Smooth muscle cell of the brain vasculature (primary cell): Measurements from ENCODE around the gene TNPO3.
"Not testable (repeated sequence)": the region's sequence is repeated elsewhere in the genome, so short reads cannot be mapped to it uniquely, and the experiment has no call there.

ENCODE experiments used
- DNase-seq: peaks from one replicate; pipeline ENCODE4 v3.0.0-alpha.2; 2012; ENCODE audit warnings: low read depth, low spot score

Gene TNPO3

DNA sequence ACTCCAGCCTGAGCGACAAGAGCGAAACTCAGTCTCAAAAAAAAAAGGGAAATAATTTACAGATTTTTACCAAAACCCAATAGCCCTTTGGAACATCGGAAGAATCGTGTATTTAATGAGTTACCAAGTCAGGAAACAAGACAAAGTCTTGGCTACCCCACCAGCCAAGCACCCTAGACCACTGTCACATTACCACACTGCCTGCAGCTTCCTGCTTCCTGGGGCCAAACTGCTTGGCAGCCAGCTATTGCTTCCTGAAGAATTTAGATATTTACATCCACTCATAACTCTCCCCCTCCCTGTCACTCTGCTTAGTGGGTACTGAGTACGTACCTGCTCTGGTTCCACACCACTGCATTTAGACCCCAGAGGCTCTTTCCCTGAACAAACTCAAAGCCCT lies 14.1 kb upstream of the TNPO3 start:
- DNase-seq: no peak

DNA sequence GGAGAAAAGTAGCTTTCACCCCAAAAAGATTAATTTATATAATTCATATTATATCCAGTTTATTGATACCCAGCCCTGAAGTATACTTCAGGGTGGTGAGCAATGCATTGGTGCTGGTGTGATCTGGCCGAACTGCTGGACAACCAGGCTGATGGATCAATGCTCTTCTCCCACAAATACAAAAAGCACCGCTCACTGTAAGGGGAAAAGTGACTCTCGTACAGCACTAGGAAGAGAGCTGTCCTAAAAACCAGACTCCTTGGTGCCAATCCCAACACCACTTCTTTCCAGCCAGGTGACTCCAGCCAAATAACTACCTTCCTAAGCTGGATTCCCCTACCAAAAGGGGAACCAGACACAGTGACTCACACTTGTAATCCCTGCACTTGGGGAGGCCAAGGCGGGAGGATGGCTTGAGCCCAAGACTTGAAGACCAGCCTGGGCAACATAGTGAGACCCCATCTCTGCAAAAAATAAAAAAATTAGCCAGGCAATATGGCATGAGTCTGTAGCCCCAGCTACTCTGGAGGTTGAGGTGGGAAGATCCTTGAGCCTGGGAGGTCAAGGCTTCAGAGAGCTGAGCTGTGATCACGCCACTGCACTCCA lies 13.1 kb upstream of the TNPO3 start:
- no peak for DNase-seq

DNA sequence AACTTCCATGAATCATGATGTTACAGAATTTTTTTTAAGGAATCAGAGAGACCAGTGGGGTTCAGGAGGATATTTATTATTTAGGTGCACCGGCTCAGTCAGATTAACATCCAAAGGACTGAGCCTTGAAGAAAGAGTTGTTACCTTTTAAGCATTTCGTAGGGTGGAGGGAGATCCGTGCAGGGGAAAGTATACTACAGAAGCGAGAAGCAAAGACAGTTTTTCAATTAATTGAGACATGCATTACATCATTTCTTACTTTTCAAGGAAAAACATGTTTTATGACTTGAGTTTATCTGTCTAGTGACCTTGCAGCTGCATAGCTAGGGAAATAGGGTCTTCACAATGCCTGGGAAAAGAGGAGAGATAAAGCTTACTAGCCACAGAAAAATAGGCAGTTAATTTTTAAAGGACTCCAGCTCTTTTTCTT lies 12.2 kb upstream of the TNPO3 start:
- not testable (repeated sequence) for DNase-seq

DNA sequence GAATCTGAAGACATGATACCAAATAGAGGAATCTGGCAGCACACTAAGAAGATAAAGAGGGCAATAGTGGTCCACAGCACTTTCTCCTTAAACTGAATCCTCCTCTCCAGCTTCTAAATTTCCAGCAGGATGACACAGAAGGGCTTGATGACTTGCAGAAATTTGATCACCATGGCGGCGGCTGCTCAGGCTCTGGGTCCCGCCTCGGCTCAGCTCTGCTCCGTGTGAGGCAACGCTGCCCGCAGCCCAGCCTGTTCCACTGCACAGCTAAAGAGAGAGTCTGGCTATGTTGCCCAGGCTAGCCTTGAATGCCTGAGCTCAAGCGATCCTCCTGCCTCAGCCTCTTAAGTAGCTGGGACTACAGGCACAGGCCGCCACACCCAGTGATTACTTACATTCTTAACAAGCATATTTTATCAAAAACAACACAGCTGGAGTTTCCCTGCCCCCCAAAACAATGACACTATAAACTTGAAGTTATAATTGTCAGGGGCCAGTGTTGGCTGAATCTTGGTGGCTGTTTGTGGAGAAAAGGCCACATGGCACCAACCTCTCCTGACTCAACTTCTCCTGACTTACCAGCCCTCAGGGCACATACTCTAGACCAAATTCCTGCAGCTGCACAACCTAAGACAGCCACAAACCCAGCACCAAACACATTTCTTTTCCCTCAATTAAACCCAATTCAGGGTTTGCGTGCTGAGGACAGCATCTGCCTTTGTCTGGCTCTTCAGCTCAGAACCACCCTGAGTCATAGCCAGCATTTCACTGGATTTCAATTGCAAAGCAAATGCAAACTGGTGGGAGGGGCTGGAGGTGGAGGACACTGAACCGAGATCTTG lies 11.6 kb upstream of the TNPO3 start:
- DNase-seq: no peak

DNA sequence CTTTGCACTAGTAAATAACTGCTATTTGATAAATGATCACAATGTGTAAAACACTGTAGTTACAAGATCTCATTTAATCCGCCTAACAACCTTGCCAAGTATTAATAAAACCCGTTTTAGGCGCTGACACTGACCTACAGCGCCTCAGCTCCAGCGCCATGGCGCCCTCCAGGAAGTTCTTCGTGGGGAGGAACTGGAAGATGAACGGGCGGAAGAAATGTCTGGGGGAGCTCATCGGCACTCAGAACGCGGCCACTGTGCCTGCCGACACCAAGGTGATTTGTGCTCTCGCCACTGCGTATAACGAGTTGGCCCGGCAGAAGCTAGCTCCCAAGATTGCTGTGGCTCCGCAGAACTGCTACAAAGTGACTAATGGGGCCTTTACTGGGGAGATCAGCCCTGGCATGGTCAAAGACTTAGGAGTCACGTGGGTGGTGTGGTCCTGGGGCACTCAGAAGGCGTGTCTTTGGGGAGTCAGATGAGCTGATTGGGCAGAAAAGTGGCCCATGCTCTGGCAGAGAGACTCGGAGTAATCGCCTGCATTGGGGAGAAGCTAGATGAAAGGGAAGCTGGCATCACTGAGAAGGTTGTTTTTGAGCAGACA lies 1.1 kb upstream of the TNPO3 start:
- no peak for DNase-seq

DNA sequence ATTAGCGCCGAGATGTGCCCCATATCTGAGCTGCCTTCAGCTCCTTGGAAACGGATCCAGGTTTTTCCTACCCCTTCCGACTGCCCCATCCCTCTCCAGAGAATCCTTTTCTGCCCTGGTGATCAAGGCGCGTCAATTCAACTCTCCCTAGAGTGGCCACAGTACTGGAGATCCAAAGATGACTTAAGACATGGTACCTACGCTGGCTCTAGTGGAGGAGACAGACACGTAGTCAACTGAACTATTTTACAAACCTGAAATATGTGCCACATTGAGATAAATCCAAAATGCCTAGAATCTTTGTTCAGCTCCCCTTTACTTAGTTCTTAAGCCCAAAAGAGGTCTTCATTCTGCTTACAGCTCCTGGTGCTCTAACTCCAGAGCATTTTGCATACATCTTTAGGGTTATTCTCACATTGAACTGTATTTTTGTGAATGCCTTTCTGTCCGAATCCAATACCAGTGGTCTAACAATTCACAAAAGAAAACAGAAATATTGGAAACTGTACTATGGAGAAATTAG lies 444 bp upstream of the TNPO3 start:
- DNase-seq: no peak

DNA sequence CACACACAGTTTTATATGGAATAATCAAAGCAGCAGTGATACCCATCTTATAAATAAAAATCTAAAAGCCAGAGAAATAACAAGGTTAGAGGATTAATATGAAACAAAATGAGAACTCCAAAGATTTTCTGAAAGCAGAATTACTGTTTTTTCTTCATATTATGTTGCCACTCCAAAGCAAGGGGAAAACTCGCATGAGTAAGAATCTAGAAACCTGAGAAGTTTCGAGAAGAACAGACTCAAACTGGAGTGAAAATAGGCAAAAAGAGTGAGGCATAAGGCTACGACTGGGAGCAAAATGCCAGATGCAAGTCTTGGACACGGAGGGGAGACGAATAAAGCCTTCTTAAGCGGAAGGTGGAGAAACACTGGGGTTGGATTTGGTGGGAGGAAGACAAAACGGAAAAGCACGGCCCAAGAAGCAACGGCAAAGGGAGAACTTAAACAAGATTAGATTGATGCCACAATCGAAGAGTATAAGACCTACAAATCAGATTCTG lies 923 bp downstream of the TNPO3 start:
- DNase-seq: no peak

DNA sequence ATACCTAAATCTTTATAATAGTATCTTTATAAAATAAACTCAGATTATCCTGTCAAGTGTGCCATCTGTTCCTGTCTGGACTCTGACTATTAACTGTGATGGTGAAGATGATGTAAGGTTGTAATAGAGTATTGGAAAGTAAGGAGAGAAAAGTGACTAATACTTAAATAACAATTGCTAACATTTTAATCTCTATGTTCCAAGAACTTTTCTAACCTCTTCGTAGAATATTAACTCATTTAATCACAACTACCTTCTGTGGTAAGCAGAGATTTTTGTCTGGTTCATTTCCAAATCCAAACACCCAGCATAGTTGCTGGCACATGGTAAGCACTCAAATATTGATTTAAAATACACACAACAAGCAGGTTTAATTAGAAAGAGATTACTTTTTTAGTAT lies 2.5 kb downstream of the TNPO3 start:
- DNase-seq: no peak

DNA sequence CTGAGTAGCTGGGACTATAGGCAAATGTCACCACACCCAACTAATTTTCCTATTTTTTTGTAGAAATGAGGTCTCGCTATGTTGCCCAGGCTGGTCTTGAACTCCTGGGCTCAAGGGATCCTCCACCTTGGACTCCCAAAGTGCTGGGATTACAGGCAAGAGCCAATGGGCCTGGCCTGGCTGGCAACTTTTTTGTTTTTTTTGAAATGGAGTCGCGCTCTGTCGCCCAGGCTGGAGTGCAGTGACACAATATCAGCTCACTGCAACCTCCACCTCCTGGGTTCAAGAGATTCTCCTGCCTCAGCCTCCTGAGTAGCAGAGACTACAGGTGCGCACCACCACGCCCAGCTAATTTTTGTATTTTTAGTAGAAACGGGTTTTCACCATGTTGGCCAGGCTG lies 3.5 kb downstream of the TNPO3 start:
- not testable (repeated sequence) for DNase-seq

DNA sequence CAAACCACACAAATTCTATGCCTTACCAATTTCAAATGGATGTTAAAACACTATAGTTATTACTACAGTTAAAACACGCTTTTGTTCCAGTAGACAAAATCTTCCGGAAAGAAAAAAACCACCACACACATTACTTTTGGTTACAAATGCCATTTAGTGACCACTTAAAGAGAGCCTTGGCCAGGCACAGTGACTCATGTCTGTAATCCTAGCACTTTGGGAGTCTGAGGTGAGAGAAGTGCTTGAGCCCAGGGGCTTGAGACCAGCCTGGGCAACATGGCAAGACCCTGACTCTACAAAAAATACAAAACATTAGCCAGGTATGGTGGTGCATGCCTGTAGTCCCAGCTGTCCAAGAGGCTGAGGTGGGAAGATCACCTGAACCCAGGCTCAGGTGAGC lies 7.2 kb downstream of the TNPO3 start:
- no peak for DNase-seq

DNA sequence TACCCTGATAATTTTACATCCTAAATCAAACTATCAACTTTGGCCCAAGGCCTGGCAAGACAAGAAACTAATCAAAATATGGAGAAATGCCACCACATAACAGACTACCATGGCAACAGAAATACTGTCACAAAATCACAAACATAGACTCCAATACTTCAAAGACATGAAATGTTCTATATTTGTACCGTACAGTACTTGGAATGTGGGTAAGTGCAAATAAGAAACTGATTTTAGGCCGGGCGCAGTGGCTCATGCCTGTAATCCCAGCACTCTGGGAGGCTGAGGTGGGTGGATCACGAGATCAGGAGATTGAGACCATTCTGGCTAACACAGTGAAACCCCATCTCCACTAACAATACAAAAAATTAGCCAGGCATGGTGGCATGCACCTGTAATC lies 9.2 kb downstream of the TNPO3 start:
- DNase-seq: no peak

DNA sequence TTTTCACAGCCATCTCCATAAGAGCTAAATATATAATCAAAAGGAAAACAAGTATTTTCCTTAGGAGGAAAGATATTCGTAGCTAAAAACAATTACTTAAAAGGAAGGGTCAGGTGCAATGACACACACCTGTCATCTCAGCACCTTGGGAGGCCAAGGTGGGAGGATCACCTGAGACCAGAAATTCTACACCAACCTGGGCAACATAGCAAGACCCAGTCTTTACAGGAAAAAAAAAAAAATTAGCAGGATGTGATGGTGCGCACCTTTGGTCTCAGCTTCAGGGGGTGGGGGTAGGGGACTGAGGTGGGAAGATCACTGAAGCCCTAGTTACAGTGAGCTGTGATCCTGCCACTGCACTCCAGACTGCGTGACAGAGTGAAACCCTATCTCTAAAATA lies 11.9 kb downstream of the TNPO3 start:
- no peak for DNase-seq

DNA sequence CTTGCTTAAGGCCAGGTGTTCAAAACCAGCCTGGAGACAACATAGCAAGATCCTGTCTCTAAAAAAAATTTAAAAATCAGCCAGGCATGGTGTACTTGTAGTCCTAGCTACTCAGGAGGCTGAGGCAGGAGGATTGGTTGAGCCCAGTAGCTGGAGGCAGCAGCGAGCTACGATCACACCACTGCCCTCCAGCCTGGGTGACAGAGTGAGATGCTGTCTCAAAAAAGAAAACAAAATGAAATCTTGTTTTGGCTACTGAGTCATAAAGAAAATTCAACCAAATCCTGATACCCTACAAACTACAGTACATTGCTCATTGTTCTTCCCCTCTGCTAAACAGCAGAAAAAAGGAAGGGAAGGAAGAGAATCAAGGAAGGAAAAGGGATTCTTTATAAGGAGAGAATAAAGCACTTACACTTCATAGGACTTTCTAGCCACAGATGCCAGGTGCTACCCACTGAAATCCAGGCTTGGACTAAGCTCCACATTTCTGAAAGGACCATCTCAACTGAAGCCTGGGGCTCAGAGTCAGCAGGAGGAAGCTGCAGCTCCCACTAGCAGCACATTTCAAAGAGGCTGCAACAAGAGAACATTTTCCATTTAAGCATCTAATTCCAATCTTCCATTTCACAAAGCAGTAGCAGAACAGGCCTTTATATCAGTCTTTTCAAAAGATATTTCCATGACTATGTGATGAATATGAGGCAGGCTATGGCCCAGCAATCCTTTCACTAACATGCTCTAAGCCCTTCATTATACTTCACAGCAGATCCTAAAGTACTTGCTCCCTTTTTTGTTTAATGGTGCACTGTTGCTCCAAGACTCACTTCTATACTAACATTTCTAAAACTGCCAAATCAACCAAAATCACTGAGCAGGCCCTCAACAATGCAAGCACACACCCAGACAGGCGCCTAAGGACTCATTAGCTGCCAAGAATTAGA lies 13.5 kb downstream of the TNPO3 start:
- no peak for DNase-seq

DNA sequence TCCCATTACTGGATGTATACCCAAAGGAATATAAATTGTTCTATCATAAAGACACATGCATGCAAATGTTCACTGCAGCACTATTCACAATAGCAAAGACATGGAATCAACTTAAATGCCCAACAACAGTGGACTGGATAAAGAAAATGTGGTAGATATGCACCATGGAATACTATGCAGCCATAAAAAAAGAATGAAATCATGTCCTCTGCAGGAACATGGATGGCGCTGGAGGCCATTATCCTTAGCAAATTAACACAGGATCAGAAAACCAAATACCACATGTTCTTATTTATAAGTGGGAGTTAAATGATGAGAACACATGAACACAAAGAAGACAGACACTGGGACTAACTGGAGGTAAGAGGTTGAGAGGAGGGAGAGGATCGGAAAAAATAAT lies 16.4 kb downstream of the TNPO3 start:
- DNase-seq: not testable (repeated sequence)

DNA sequence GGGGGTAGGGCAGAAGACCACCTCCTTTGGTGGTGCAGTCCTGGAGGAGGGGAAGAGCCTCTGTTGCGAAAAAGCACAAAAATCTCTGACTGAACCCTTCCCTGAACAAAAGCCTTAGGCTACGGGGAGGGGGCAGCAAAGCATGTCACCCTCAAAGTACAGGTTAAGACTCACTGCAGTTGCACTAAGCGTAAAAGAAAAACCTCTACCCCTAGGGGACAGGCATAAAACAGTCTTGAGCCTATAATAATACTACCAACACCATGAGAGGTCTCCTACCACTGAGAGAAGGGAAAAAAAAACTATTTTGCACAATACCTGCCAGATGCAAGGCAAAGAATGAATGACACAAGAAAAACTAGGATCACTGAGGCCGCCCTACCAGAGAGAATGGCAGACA lies 17.3 kb downstream of the TNPO3 start:
- DNase-seq: no peak

DNA sequence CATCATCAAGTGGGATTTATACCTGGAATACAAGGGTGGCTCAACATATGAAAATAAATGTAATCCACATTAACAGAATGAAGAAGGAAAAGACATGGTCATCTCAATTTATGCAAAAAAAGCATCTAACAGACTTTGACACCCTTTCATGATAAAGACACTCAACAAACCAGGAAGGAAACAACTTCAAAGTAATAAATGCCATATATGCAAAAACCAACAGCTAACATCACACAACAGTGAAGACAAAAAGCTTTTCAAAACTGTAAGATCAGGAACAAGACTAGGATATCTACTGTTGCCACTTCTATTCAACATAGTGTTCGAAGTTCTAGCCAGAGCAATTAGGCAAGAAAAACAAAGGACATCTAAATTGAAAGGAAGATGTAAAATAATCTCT lies 22.9 kb downstream of the TNPO3 start:
- DNase-seq: no peak

DNA sequence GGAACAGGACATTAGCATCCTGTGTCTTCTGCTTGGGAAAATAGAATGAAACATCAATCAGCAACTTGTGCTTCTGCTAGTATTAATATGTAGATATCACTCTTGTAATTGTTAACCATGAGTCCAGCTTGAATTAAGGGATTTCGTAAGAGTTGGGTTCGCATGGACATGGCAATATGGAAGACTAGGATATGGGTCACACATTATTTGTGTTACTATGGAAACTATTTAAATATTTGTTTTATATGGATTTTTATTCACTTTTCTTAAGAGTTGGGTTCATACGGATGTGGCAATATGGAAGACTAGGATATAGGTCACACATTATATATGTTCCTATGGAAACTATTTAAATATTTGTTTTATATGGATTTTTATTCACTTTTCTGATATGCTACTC lies 24.5 kb downstream of the TNPO3 start:
- DNase-seq: no peak

DNA sequence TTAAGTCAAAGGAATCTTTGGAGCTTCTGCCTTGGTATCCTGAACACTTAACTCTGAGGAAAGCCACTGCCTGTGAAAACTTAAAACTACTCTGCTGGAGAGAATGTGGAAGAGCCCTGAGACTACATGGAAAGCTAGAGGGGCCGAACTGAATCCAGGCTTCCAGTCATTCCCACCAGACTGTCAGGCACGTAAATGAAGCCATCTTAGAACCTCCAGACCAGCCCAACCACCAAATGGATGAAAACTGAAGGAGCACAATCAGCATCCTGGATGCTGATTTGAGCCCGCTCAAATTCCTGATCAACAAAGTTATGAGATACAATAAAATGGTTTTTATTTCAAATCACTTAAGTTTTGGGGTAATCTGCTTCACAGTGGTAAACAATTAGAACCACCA lies 30.8 kb downstream of the TNPO3 start:
- DNase-seq: no peak

DNA sequence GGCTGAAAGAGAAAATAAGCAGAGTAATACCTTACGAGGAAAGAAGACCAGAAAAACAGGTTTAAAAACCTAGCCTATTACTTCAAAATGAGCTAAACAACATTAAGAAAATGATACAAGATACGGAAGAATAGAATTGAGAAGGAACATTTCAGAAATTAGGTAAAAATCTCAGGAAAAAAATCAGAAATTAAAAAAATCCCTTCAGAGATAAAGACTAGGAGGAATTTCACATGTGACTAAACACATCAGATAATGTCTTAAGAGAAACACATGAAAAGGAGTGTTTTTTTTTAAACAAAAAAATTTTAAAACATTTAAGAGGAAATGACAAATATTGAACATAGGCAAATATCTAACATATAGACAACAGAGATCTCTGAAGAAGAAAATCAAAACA lies 33.3 kb downstream of the TNPO3 start:
- DNase-seq: no peak

DNA sequence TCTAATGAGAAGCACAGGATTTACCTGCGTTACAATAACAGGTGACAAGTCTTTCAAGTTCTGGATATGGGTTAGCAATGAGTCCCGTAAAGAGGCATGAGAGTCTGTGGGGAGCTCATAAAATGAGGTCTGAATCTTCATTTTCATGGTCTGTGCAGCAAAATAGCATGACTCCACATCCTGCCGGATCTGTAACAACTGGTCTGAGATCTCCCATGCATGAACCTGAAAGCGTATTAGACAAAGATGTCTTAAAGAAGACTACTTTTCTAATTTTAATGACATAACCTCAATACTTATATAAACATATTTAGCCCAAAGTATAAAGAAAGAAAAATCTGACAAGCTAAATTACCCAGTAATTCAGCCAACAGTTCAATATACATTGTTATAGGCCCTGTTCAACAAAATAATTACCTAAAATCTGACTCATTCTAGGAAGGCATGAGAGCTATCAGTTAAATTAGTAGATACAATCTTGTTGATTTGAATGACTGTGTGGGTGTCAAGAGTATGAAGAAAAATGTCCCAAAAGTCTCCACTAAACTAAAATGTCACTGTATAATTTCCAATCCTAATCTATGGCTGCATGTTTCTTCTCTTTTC lies 36.9 kb downstream of the TNPO3 start:
- DNase-seq: no peak

DNA sequence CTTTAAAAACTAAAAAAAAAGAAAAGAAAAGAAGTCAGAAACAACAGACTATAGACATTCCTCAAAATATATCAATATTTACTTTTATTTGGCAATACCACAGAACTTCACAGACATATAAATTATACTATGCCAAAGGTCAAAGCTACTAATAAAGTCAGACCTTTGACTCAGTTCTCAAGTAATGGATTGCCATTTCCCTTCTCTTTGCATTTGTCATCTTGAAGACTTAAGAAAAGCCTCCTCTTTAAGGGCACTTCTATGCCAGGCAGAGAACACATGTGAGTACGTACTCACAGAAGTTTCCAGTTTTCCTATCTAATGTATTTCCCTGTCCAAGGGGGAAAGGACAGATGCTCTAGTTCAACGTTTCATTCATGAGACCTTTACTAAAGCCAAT lies 37.6 kb downstream of the TNPO3 start:
- DNase-seq: no peak
